Measurements from ENCODE around the gene NGDN.
A peak's percentile ranks its signal among the peaks of the same experiment; 100 is the strongest.
"Not testable (repeated sequence)": the region's sequence is repeated elsewhere in the genome, so short reads cannot be mapped to it uniquely, and the experiment has no call there.

Gene NGDN

DNA sequence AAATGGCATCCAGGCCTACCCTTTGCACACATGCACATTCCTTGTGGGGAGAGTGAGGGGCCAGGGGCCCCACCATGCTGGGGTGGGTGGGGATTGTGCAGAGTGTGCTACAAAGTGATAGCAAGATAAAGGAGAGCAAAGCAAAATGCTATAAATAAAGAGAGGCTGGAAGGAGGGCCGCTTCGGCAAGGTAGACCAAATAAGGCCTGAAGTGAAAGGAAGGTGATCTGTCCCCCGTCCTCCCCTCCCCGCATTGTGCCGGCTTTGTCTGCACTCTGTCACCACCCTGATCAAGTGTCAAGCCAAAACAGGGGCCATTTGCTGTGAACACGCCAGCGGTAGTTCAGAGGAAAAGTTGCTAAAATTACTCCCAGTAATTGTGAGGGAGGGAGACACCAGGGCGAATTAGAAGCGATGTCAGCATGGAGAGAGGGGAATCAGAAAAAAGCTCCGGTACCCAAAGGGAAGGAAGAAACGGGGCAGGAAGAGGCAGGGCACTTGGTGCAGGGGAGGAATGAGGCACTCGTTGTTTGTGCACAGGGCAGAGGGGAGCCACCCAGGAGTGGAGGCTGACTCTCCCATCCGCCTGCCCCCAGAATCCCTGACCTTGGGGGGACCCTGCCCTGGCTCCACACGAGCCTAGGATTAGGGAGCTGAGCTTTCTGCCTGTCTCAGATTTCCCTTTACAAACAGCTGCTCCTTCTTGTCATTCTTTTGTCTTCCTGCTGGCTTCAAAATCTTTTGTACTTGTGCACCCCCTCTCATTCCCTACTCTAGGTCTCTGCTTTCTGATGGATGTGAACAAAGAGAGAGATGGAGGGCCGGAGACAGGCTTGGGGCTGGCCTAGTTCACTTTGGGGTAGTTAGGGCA lies 31.2 kb upstream of the NGDN start:
- peak in 3 of 56 donors; percentile 18 to 38 (median 21) for DNase-seq

DNA sequence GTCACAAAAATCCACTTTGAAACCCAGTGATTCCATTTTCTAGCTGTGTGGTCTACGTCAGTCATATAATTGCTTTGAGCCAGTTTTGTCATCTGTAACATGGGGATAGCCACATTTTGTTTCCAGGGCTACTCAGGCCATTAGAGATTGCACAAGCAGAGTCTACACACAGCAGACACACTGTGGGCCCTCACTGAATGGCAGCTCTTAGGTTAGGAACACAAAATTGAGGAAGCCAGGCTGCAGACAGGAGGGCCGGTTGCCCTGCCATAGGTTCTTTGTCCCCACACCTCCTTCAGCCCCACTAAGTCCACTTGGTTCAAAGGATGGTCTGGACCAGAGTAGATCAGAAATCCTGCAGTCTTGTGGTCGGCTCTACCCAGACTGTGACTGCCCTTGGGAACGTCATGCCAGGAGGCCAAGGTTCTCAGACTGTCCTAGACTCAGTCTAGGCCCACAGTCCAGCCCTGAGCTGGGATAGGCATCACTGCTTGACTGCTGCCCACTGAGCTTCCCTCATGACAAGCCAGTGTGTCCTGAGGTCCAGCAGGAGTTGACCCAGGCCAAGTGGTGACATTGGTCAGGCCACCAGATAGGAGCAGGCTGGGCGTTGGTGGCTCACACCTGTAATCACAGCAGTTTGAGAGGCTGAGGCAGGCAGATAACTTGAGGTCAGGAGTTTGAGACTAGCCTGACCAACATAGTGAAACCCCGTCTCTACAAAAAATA lies 30.2 kb upstream of the NGDN start:
- DNase-seq: no peak

DNA sequence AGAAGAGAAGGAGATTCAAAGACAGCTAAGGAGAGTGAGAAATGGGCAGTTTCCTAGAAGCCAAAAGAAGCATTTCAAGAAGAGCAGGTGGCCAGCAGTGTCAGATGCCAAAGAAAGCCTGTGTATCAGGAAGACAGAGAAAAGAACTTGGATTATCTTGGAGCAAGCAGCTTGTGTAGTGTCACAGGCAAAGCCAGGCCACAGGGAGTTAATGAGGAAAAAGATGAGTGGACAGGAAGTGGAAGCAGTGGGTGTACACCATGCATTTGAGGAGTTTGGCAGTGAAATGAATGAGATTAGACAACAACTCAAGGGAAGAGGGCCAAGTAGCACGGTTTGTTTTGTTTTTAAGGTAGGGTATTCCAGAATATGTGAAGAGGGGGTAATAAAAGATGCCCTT lies 28.4 kb upstream of the NGDN start:
- DNase-seq: no peak

DNA sequence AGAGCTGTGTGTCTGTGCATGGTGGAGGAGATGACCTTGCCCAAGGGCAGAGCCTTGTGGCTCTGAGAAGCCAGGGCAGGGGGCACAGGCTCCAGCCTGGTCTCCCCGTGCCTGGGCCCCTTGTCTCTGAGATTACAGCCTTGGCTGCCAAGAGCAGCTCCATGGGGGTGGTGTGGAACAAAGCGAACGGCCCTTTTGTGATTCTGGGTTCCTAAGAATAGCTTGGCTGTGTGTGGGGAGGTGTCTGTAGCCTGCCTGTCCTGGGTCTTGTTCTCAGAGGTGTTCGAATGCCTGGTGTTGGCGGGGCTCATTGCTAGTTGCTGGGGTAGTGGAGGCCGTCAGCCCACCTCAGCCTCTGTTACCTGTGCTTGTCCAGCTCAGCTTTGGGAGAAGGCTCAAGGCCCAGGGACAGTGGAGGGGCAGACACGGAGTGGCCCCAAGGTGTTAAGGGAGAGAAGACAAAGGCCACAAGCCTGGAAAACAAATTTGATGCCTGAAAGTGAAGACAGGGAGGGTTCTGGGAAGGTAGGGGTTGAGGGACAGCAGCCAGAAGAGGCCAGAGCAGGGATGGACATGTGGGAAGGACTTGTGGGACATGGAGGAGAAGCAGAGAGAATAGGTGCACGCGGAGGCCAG lies 26.7 kb upstream of the NGDN start:
- no peak for DNase-seq

DNA sequence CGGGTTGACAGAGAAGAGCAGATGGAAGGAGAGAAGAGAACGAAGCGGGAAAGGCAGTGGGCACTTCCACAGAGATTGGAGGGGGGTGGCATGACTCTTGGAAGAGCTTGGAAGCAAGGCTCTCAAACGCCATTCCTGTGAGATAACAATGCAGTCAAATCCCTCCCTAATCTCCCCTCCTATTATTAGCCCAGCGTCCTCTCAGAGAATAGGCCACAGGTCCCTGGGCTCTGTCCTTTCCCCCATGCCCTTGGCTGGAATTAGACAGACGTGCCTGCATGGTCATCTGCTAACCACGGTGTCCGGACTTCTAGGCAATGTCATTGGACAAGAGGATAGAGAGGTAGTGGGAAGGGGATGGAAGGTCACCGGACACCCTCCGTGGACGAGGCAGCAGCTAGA lies 26.1 kb upstream of the NGDN start:
- no peak for DNase-seq

DNA sequence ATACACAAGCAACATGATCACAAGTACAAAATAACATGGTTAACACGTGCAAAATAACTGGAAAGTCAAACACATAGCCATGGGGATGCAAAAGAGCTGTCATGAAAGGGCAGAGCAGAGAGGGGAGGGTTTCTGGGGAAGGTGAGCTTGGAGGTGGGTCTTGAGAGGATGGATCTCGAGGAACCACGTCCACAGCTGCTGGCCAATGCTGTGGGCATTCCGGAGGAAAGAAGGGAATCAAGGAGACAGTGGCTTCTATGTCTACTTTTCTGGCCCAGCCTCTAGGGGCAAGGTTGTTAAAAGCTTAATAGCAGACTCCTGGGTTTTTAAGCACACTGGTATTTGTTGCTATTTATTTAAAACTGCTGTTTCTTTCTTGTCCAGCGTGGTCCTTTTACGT lies 25.6 kb upstream of the NGDN start:
- DNase-seq: no peak

DNA sequence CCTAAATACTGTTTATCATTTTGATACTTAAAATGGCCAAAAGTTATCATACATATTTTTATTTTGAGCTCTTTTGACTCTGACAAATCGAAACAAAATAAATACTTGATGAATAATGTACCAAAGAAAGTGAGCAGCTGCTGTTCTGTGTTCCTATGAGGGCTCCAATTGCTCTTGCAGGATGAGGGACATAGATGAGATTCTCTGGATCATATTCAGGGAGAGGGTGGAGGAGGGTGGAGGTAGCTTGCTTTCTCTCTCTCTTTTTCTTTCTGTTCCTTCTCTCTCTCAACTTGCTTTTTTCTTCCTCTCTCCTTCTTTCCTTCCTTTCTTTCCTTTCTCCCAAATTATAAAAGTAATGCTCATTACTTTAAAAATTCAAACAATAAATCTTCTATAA lies 25.2 kb upstream of the NGDN start:
- no peak for DNase-seq

GRCh38 chr14:23445773-23446172 lies 23.7 kb upstream of the NGDN start:
- no peak for DNase-seq

DNA sequence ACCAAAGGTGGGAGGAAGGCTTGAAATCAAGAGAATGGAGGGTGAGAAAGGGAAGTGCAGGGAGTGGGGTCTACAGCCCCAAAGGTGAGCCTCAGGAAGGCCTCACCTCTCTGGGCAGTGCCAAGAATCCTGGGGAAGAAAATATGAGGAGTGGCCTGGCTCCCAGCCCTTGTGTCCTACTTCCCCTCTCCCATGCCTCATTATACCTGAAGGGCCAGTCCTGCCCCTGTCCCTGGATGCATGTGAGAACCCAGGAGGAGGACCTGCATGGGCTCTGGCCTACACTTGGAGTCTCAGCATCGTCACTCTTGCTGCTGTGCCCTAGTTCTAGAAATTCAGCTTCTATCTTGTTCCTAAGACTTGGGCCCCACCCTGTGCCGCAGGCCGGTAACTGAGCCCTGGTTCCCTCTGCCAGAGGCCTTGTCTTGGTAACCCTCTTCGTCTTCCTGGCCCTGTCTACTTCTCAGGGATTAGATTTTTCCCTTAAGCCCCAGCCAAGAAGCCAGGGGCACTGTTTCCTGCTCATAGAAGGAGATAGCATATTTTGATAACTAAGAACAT lies 23.1 kb upstream of the NGDN start:
- peak in 14 of 56 donors; percentile 9 to 65 (median 20) for DNase-seq

GRCh38 chr14:23447361-23448350 lies 21.8 kb upstream of the NGDN start:
- no peak for DNase-seq

DNA sequence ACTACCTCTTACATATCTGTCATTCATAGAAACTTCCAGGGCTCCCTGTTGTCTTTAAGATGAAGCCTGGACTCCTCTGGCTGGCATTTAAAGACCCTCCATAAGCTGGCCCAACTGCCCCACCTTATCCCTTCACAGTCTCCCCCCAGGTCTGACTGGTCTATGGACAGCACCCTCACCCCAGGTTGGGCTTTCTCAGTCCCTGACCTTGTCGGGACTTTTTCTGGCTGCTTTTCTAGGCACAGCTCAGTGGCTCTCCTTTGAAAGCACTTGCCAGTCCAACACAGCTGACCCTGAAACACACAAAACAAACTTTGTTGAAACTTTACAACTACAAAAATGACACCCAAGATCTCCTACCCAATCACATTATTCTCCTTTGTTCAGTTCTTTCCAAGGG lies 20.2 kb upstream of the NGDN start:
- DNase-seq: no peak

- no peak for DNase-seq
Measured at GRCh38 chr14:23450379-23450778, 19.1 kb upstream of the NGDN start.

- DNase-seq: no peak
Measured at GRCh38 chr14:23452237-23452636, 17.3 kb upstream of the NGDN start.

DNA sequence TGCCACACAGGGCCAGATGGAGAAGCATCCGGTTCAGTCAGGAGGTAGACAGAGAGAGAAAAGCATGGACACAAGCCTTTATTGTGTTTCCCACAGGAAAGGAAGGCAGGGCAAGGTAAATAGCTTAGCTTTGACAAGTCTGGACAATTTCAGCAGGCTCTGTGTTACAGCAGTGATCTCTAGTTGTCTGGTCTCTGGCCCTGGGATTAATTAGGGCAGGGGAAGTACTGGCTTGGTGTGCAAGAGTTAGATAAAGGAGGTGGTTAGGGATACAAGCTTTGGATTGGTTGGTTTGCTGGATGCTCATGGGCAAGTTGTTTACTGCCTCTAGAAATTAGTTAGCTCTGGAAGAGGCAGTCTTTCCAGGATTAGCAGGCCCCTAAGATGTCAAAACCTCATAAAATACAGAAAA lies 15.1 kb upstream of the NGDN start:
- no peak for DNase-seq

GRCh38 chr14:23456883-23457586 lies 12.5 kb upstream of the NGDN start:
- DNase-seq: not testable (repeated sequence)

- no peak for DNase-seq
Measured at GRCh38 chr14:23457587-23458445, 11.7 kb upstream of the NGDN start.

DNA sequence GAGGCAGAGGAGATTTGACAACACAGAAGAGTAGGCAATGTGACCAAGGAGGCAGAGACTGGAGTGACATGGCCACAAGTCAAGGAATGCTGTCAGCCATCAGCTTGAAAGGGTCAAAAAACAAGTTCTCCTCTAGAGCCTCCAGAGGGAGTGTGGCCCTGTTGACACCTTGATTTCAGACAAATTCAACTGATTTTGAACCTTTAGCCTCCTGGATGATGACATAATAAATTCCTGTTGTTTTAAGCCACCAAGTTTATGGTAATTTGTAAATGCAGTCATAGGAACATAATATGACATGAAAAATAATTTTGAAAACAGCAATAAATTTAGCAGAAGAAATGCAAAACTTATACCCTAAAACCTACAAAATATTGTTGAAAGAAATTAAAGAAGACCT lies 8.5 kb upstream of the NGDN start:
- DNase-seq: no peak

- no peak for DNase-seq
Measured at GRCh38 chr14:23464700-23465099, 4.8 kb upstream of the NGDN start.

- no peak for DNase-seq
Measured at GRCh38 chr14:23465261-23465660, 4.2 kb upstream of the NGDN start.
